Measurements from ENCODE around the gene TDRD9. TPM values are rescaled to one million over a fixed set of nuclear protein-coding genes. Genes with fewer than 3 reads are reported as not detected.
A peak's percentile ranks its signal among the peaks of the same experiment; 100 is the strongest.
"Not testable (repeated sequence)": the region's sequence is repeated elsewhere in the genome, so short reads cannot be mapped to it uniquely, and the experiment has no call there.

The TDRD9 gene
- total and polyA plus RNA-seq, 5 experiments from 2014 or later: 0.22 to 1.1 (median 0.74) TPM

- Mint-ChIP-seq H3K27me3 (no peaks in the 10 kb centered on the region), H3K9me3 (no peaks in the 10 kb centered on the region), H3K4me3 (no peak overlapping the region), H3K27ac (peak overlapping the region in 1 of 10 donors; percentile 4), H3K36me3 (peaks cover 0 to 44% (median 4%) of the 10 kb centered on the region in 3 donors), H3K4me1 (peaks cover 5 to 31% (median 27%) of the 10 kb centered on the region in 4 donors)
- ATAC-seq (no peak), DNase-seq (no peak)
- POLR2A ChIA-PET: interaction anchor here (1.1 to 1.2 kb wide), 2 partner anchors 10 to 103 kb away, joined by 5 to 6 read pairs; no protein-coding TSS in a partner anchor
These were observed 17.3 kb upstream of the TDRD9 start for GRCh38 chr14:103910984-103911383.

- ATAC-seq (no peak), DNase-seq (no peak)
- peaks cover 0 to 63% (median 4%) of the 10 kb centered on the region in 3 donors for H3K36me3 Mint-ChIP-seq
- no peaks in the 10 kb centered on the region for H3K27me3 Mint-ChIP-seq
- H3K4me3 Mint-ChIP-seq: no peak overlapping the region
- H3K9me3 Mint-ChIP-seq: no peaks in the 10 kb centered on the region
- POLR2A ChIA-PET: no interaction called here
- H3K4me1 Mint-ChIP-seq: peaks cover 1 to 38% (median 12%) of the 10 kb centered on the region in 4 donors
- peak overlapping the region in 5 of 10 donors; percentile 53 to 88 (median 66) for H3K27ac Mint-ChIP-seq
These were observed 12.6 kb upstream of the TDRD9 start for GRCh38 chr14:103915616-103916015.

- H3K4me3 Mint-ChIP-seq: peak overlapping the region in 1 of 10 donors; percentile 26
- peaks cover 0 to 61% (median 4%) of the 10 kb centered on the region in 3 donors for H3K36me3 Mint-ChIP-seq
- H3K27ac Mint-ChIP-seq: peak overlapping the region in 3 of 10 donors; percentile 5 to 59 (median 57)
- ATAC-seq (no peak), DNase-seq (no peak)
- H3K9me3 Mint-ChIP-seq: no peaks in the 10 kb centered on the region
- H3K27me3 Mint-ChIP-seq: no peaks in the 10 kb centered on the region
- peaks cover 3 to 43% (median 17%) of the 10 kb centered on the region in 4 donors for H3K4me1 Mint-ChIP-seq
- POLR2A ChIA-PET: no interaction called here
These were observed 11.5 kb upstream of the TDRD9 start for GRCh38 chr14:103916636-103917262.

- peak overlapping the region; percentile 83 to 93 (median 89) for H3K4me3 Mint-ChIP-seq
- peaks cover 0 to 16% (median 0%) of the 10 kb centered on the region in 3 donors for H3K36me3 Mint-ChIP-seq
- H3K9me3 Mint-ChIP-seq: no peaks in the 10 kb centered on the region
- peak; percentile 98 for ATAC-seq
- H3K4me1 Mint-ChIP-seq: peaks cover 0 to 36% (median 15%) of the 10 kb centered on the region in 4 donors
- DNase-seq: peak; percentile 89 to 99 (median 94)
- H3K27ac Mint-ChIP-seq: peak overlapping the region; percentile 53 to 94 (median 83)
- peaks cover 4 to 15% (median 7%) of the 10 kb centered on the region in 5 donors for H3K27me3 Mint-ChIP-seq
- POLR2A ChIA-PET: interaction anchor here (0.5 to 1.4 kb wide), 3 partner anchors 9 to 174 kb away, joined by 3 to 5 read pairs (median 4); no protein-coding TSS in a partner anchor
These were observed 7.0 kb upstream of the TDRD9 start for GRCh38 chr14:103920981-103921854.

GRCh38 chr14:103921855-103922200 is 6.4 kb upstream of the TDRD9 start:
- H3K36me3 Mint-ChIP-seq, DNase-seq, ATAC-seq, H3K9me3 Mint-ChIP-seq: not testable (repeated sequence)
- Mint-ChIP-seq H3K4me1 (peaks cover 0 to 34% (median 14%) of the 10 kb centered on the region in 4 donors), H3K27ac (peak overlapping the region in 2 of 10 donors; percentile 65 to 80), H3K27me3 (peaks cover 4 to 15% (median 7%) of the 10 kb centered on the region in 5 donors), H3K4me3 (peak overlapping the region; percentile 50 to 93 (median 88))
- POLR2A ChIA-PET: interaction anchor here (1.4 kb wide), 1 partner anchor 13 kb away, joined by 4 read pairs; no protein-coding TSS in a partner anchor

GRCh38 chr14:103923863-103924262 is 4.4 kb upstream of the TDRD9 start:
- Mint-ChIP-seq H3K27ac (peak overlapping the region in 1 of 10 donors; percentile 69), H3K4me1 (peaks cover 2 to 20% (median 10%) of the 10 kb centered on the region in 4 donors), H3K27me3 (peaks cover 4 to 18% (median 11%) of the 10 kb centered on the region in 5 donors), H3K4me3 (no peak overlapping the region), H3K36me3 (peaks cover 0 to 2% (median 0%) of the 10 kb centered on the region in 3 donors), H3K9me3 (no peaks in the 10 kb centered on the region)
- ATAC-seq (no peak), DNase-seq (no peak)
- POLR2A ChIA-PET: no interaction called here

GRCh38 chr14:103925316-103925715 is 2.9 kb upstream of the TDRD9 start:
- Mint-ChIP-seq H3K4me3 (no peak overlapping the region), H3K9me3 (no peaks in the 10 kb centered on the region), H3K27ac (no peak overlapping the region), H3K36me3 (no peaks in the 10 kb centered on the region), H3K27me3 (peaks cover 4 to 18% (median 11%) of the 10 kb centered on the region in 5 donors), H3K4me1 (peaks cover 2 to 10% (median 7%) of the 10 kb centered on the region in 4 donors)
- POLR2A ChIA-PET: interaction anchor here (0.6 kb wide), 1 partner anchor 493 kb away, joined by 3 read pairs; no protein-coding TSS in a partner anchor
- ATAC-seq (no peak), DNase-seq (no peak)

- POLR2A ChIA-PET: no interaction called here
- no peaks in the 10 kb centered on the region for H3K9me3 Mint-ChIP-seq
- H3K4me1 Mint-ChIP-seq: peaks cover 0 to 5% (median under 1%) of the 10 kb centered on the region in 4 donors
- no peak overlapping the region for H3K4me3 Mint-ChIP-seq
- H3K27me3 Mint-ChIP-seq: peaks cover 4 to 18% (median 11%) of the 10 kb centered on the region in 5 donors
- H3K36me3 Mint-ChIP-seq: no peaks in the 10 kb centered on the region
- no peak overlapping the region for H3K27ac Mint-ChIP-seq
- ATAC-seq: no peak
- no peak for DNase-seq
These were observed 690 bp upstream of the TDRD9 start for GRCh38 chr14:103927566-103927965.

- Mint-ChIP-seq H3K4me3 (no peak overlapping the region), H3K9me3 (no peaks in the 10 kb centered on the region), H3K4me1 (peaks cover 0 to 5% (median 2%) of the 10 kb centered on the region in 4 donors), H3K27me3 (peaks cover 0 to 7% (median 5%) of the 10 kb centered on the region in 5 donors), H3K36me3 (no peaks in the 10 kb centered on the region), H3K27ac (no peak overlapping the region)
- no peak for DNase-seq
- POLR2A ChIA-PET: interaction anchor here (0.7 kb wide), 1 partner anchor 9 kb away, joined by 3 read pairs; a partner anchor contains a TSS
- no peak for ATAC-seq
These were observed 1.9 kb downstream of the TDRD9 start for GRCh38 chr14:103930051-103930604.

GRCh38 chr14:103931422-103931821 is 3.2 kb downstream of the TDRD9 start:
- no peak overlapping the region for H3K27ac Mint-ChIP-seq
- peaks cover 0 to 7% (median 3%) of the 10 kb centered on the region in 5 donors for H3K27me3 Mint-ChIP-seq
- DNase-seq (no peak), ATAC-seq (no peak)
- no peaks in the 10 kb centered on the region for H3K9me3 Mint-ChIP-seq
- POLR2A ChIA-PET: no interaction called here
- no peaks in the 10 kb centered on the region for H3K36me3 Mint-ChIP-seq
- peaks cover 0 to 5% (median 2%) of the 10 kb centered on the region in 4 donors for H3K4me1 Mint-ChIP-seq
- H3K4me3 Mint-ChIP-seq: no peak overlapping the region

GRCh38 chr14:103932791-103933490 is 4.7 kb downstream of the TDRD9 start:
- Mint-ChIP-seq H3K36me3 (no peaks in the 10 kb centered on the region), H3K27ac (no peak overlapping the region), H3K4me1 (peaks cover 0 to 5% (median 1%) of the 10 kb centered on the region in 4 donors), H3K27me3 (peaks cover 0 to 3% (median 0%) of the 10 kb centered on the region in 5 donors), H3K4me3 (no peak overlapping the region), H3K9me3 (no peaks in the 10 kb centered on the region)
- DNase-seq: no peak
- POLR2A ChIA-PET: no interaction called here
- ATAC-seq: no peak

GRCh38 chr14:103935102-103935501 is 6.8 kb downstream of the TDRD9 start:
- Mint-ChIP-seq H3K36me3 (no peaks in the 10 kb centered on the region), H3K27ac (peak overlapping the region in 1 of 10 donors; percentile 13), H3K27me3 (peaks cover 0 to 4% (median 0%) of the 10 kb centered on the region in 5 donors), H3K4me1 (peaks cover 0 to 5% (median 1%) of the 10 kb centered on the region in 4 donors), H3K4me3 (no peak overlapping the region), H3K9me3 (no peaks in the 10 kb centered on the region)
- ATAC-seq (no peak), DNase-seq (no peak)
- POLR2A ChIA-PET: no interaction called here
